ENCODE results near the gene DUSP9. TPM values are rescaled to one million over a fixed set of nuclear protein-coding genes. Genes with fewer than 3 reads are reported as not detected.

The DUSP9 gene
- total RNA-seq, 1 experiment from 2014 or later = 2.4 TPM

GRCh38 chrX:153601511-153602110, 45.4 kb upstream of the DUSP9 start:
- Histone ChIP-seq H4K91ac (ENCODE audit: insufficient read length, low read depth, low read length) (no peak overlapping the region), H3T11ph (ENCODE audit: low read length) (no peak overlapping the region), H3K23ac (ENCODE audit: insufficient read length, low read depth, low read length) (no peak overlapping the region), H2BK12ac (ENCODE audit: insufficient read length, low read depth, low read length) (no peak overlapping the region), H2AFZ (ENCODE audit: low read length) (no peak overlapping the region), H4K5ac (ENCODE audit: insufficient read length, low read depth, low read length) (no peak overlapping the region), H3K18ac (ENCODE audit: insufficient read length, low read depth, low read length) (no peak overlapping the region), H3K4me2 (ENCODE audit: insufficient read depth, insufficient read length, low read length) (no peak overlapping the region), H3K56ac (ENCODE audit: insufficient read length, low read depth, low read length) (no peak overlapping the region), H3K79me1 (ENCODE audit: insufficient read depth, low read depth, low read length, poor library complexity, severe bottlenecking) (no peaks in the 10 kb centered on the region), H2BK120ac (ENCODE audit: low read depth, low read length, poor library complexity, severe bottlenecking) (no peak overlapping the region), H3K23me2 (ENCODE audit: insufficient read length, low read depth, low read length, poor library complexity, severe bottlenecking) (peaks cover 14% of the 10 kb centered on the region), H2BK15ac (ENCODE audit: low read depth, low read length) (no peak overlapping the region), H3K9ac (ENCODE audit: extremely low read depth, insufficient read length, low read length) (no peak overlapping the region), H3K14ac (ENCODE audit: insufficient read depth, low read length) (no peak overlapping the region), H2BK20ac (ENCODE audit: low read depth, low read length, poor library complexity, severe bottlenecking) (no peak overlapping the region), H3K79me2 (ENCODE audit: insufficient read depth, low read length) (no peaks in the 10 kb centered on the region), H2AK5ac (ENCODE audit: insufficient read length, low read length) (no peak overlapping the region), H4K8ac (replicated peaks; ENCODE audit: insufficient read length, low read depth, low read length) (no peak overlapping the region), H3K27me3 (ENCODE audit: insufficient read depth, low read length) (no peaks in the 10 kb centered on the region), H2BK5ac (ENCODE audit: insufficient read length, low read length) (no peak overlapping the region), H3K9me3 (ENCODE audit: control insufficient read depth, low read depth, low read length) (peaks cover 35% of the 10 kb centered on the region), H3K4ac (ENCODE audit: low read depth, low read length) (no peak overlapping the region), H4K20me1 (ENCODE audit: control insufficient read depth, insufficient read depth, insufficient read length) (peaks cover 2% of the 10 kb centered on the region), H3K27ac (ENCODE audit: insufficient read length, low read depth, low read length) (no peak overlapping the region), H3K4me1 (ENCODE audit: insufficient read depth, low read length) (no peaks in the 10 kb centered on the region)
- H3K27me3 Mint-ChIP-seq (ENCODE audit: low read depth) = peaks cover 42% of the 10 kb centered on the region
- no peak overlapping the region; a peak in 1 of 7 replicates for H3K27ac Mint-ChIP-seq
- H3K36me3 Mint-ChIP-seq (ENCODE audit: insufficient read depth in 1 of 3, low read depth in 3 of 3) = peaks cover 5 to 9% (median 8%) of the 10 kb centered on the region in 3 experiments; a peak in 6 of 7 replicates
- DNase-seq = no peak
- H3K4me1 Mint-ChIP-seq = peaks cover 8 to 10% of the 10 kb centered on the region in 2 experiments
- WGBS (ENCODE audit: extremely low coverage, insufficient read length, low lambda C conversion rate) = no CpG with 5 or more reads among the region's 12 CpGs
- H3K4me3 Mint-ChIP-seq = no peak overlapping the region
- TF ChIP-seq CTCF (conservative IDR thresholded peaks at IDR 0.05) = no peak
- H3K9me3 Mint-ChIP-seq = peaks cover 77 to 81% of the 10 kb centered on the region in 2 experiments
